Suprapubic skin (tissue), 4 donors: Measurements from ENCODE around the gene PLEKHS1. TPM values are rescaled to one million over a fixed set of nuclear protein-coding genes. Genes with fewer than 3 reads are reported as not detected.
"Not testable (repeated sequence)": the region's sequence is repeated elsewhere in the genome, so short reads cannot be mapped to it uniquely, and the experiment has no call there.

Experiments
- DNase-seq, 2 donors: peaks; one replicate each; pipeline ENCODE4 v3.0.0-alpha.2; 2019; ENCODE audit warnings: low spot score in 2 of 2
- H3K27ac ChIP-seq: fragments of 200-600 bp; sonication (generic); one replicate; pipeline ENCODE4 v1.5.1; 2019
- H3K27me3 ChIP-seq: fragments of 200-600 bp; sonication (generic); one replicate; pipeline ENCODE4 v1.5.1; 2019
- H3K36me3 ChIP-seq: fragments of 200-600 bp; sonication (generic); one replicate; pipeline ENCODE4 v1.5.1; 2019
- H3K4me1 ChIP-seq: fragments of 200-600 bp; sonication (generic); one replicate; pipeline ENCODE4 v1.5.1; 2019
- H3K4me3 ChIP-seq: fragments of 200-600 bp; sonication (generic); one replicate; pipeline ENCODE4 v1.5.1; 2019; ENCODE audit warnings: mild to moderate bottlenecking
- H3K9me3 ChIP-seq: fragments of 200-600 bp; sonication (generic); one replicate; pipeline ENCODE4 v1.5.1; 2019
- CTCF ChIP-seq, 2 donors: fragments of 200-600 bp in 1 of 2; fragments of 450-650 bp in 1 of 2; sonication (generic) in 1 of 2; IDR thresholded peaks; one replicate each; pipeline ENCODE4 v1.5.1; 2016 to 2019; ENCODE audit warnings: antibody characterized with exemption in 2 of 2, mild to moderate bottlenecking in 1 of 2, moderate library complexity in 1 of 2
- EP300 ChIP-seq: sonication (generic); formaldehyde crosslinking; IDR thresholded peaks from one replicate; pipeline ENCODE4 v1.6.1; 2017; ENCODE audit warnings: antibody characterized with exemption
- POLR2A ChIP-seq, 2 donors: fragments of 450-650 bp; IDR thresholded peaks; one replicate each; pipeline ENCODE4 v1.6.1; 2017; ENCODE audit warnings: antibody characterized with exemption in 2 of 2, mild to moderate bottlenecking in 2 of 2, moderate library complexity in 2 of 2
- POLR2AphosphoS5 ChIP-seq, 3 donors: sonication (generic); formaldehyde crosslinking; IDR thresholded peaks; one replicate each; pipeline ENCODE4 v1.6.1; 2017; ENCODE audit warnings: antibody characterized with exemption in 3 of 3
- WGBS: methylation state at CpG from one replicate; pipeline ENCODE4 v1.1.5; 2018; 5-methylcytosine and 5-hydroxymethylcytosine counted together
- total RNA-seq, 4 donors: library from RNA; depleted of rRNA; stranded (reverse); fragments of >200 nt; gene quantifications; one replicate each; pipeline ENCODE4 v1.1.0, GENCODE V29; 2016

The PLEKHS1 gene
- total RNA-seq, 4 donors from 2014 or later: 0.32 to 0.98 (median 0.44) TPM

DNA sequence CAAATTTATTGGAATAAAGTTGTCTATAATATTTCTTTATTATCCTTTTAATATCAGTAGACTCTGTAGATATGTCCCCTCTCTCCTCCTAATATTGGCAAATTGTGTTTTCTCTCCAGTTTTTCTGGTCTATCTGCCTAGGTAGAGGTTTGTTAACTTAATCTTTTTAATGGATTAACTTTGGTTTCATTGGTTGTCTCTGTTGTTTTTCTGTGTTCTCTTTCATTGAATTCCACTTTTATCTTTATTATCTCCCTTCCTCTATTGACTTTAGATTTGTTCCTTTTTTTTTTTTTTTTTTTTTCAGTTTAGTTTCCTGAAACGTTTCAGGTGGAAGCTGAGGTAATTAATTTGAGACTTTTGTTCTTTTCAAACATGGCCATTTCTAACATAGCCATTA lies 10.6 kb downstream of the PLEKHS1 start:
- no peak for DNase-seq
- no peak for TF ChIP-seq CTCF (IDR thresholded peaks at IDR 0.05)
- no peak for TF ChIP-seq POLR2AphosphoS5 (IDR thresholded peaks at IDR 0.05)
- no peak for TF ChIP-seq POLR2A (IDR thresholded peaks at IDR 0.05)
- no peak for TF ChIP-seq EP300
- no peaks in the 10 kb centered on the region for H3K27me3 ChIP-seq
- 42% methylated on average over 1 of the region's 1 CpG for WGBS
- H3K9me3 ChIP-seq: peaks cover 11% of the 10 kb centered on the region
- H3K4me1 ChIP-seq: no peaks in the 10 kb centered on the region
- no peaks in the 10 kb centered on the region for H3K36me3 ChIP-seq
- no peak overlapping the region for H3K27ac ChIP-seq
- H3K4me3 ChIP-seq: no peak overlapping the region

DNA sequence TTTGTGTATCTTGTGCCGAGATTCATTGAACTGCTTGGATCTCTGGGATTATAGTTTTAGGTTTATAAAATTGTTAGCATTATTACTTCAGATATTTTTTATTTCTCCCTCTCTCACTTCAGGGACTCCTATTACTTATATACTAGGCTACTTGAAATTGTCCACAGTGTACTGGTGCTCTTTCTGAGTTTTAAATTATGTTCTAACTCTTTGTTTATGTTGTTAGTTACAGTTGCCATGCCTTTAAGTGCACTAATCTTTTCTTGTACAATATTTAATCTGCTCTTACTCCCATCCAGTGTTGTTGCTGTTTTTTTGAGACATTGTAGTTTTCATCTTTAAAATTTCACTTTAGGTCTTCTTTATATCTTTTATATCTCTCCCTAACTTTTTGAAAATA lies 13.1 kb downstream of the PLEKHS1 start:
- Histone ChIP-seq H3K36me3 (no peaks in the 10 kb centered on the region), H3K9me3 (peaks cover 11% of the 10 kb centered on the region), H3K4me1 (no peaks in the 10 kb centered on the region), H3K4me3 (no peak overlapping the region), H3K27me3 (no peaks in the 10 kb centered on the region), H3K27ac (no peak overlapping the region)
- 80% methylated on average over 1 of the region's 1 CpG for WGBS
- TF ChIP-seq EP300: no peak
- no peak for TF ChIP-seq CTCF (IDR thresholded peaks at IDR 0.05)
- no peak for TF ChIP-seq POLR2AphosphoS5 (IDR thresholded peaks at IDR 0.05)
- TF ChIP-seq POLR2A (IDR thresholded peaks at IDR 0.05): no peak
- no peak for DNase-seq

GRCh38 chr10:113765910-113766309 lies 14.4 kb downstream of the PLEKHS1 start:
- H3K27me3 ChIP-seq: no peaks in the 10 kb centered on the region
- DNase-seq: no peak
- H3K4me3 ChIP-seq: no peak overlapping the region
- TF ChIP-seq POLR2A (IDR thresholded peaks at IDR 0.05) (no peak), POLR2AphosphoS5 (IDR thresholded peaks at IDR 0.05) (no peak), EP300 (no peak), CTCF (IDR thresholded peaks at IDR 0.05) (no peak)
- no peaks in the 10 kb centered on the region for H3K4me1 ChIP-seq
- H3K27ac ChIP-seq: no peak overlapping the region
- peaks cover 11% of the 10 kb centered on the region for H3K9me3 ChIP-seq
- WGBS: 67% methylated on average over 3 of the region's 3 CpGs
- no peaks in the 10 kb centered on the region for H3K36me3 ChIP-seq

GRCh38 chr10:113767222-113767621 lies 15.7 kb downstream of the PLEKHS1 start:
- Histone ChIP-seq H3K9me3 (peaks cover 11% of the 10 kb centered on the region), H3K27ac (no peak overlapping the region), H3K4me1 (no peaks in the 10 kb centered on the region), H3K36me3 (no peaks in the 10 kb centered on the region), H3K4me3 (no peak overlapping the region), H3K27me3 (no peaks in the 10 kb centered on the region)
- 78% methylated on average over 2 of the region's 2 CpGs for WGBS
- no peak for DNase-seq
- TF ChIP-seq CTCF (IDR thresholded peaks at IDR 0.05) (no peak), POLR2A (IDR thresholded peaks at IDR 0.05) (no peak), EP300 (no peak), POLR2AphosphoS5 (IDR thresholded peaks at IDR 0.05) (no peak)

GRCh38 chr10:113770346-113770745 lies 18.9 kb downstream of the PLEKHS1 start:
- 86% methylated on average over 4 of the region's 4 CpGs for WGBS
- Histone ChIP-seq H3K9me3 (no peaks in the 10 kb centered on the region), H3K27ac (no peak overlapping the region), H3K36me3 (no peaks in the 10 kb centered on the region), H3K4me1 (no peaks in the 10 kb centered on the region), H3K4me3 (no peak overlapping the region), H3K27me3 (no peaks in the 10 kb centered on the region)
- no peak for DNase-seq
- no peak for TF ChIP-seq EP300
- TF ChIP-seq CTCF (IDR thresholded peaks at IDR 0.05): no peak

GRCh38 chr10:113771131-113771530 lies 19.6 kb downstream of the PLEKHS1 start:
- 83% methylated on average over 3 of the region's 3 CpGs for WGBS
- not testable (repeated sequence) for DNase-seq, H3K27me3 ChIP-seq, H3K27ac ChIP-seq, H3K4me3 ChIP-seq, H3K4me1 ChIP-seq, H3K9me3 ChIP-seq, H3K36me3 ChIP-seq
